SK-N-SH treated with all-trans-retinoic acid at 6 μM for 48 hours (cell line): ENCODE measurements around the gene ERC1.

ENCODE experiments used
- CREB5 ChIP-seq: fragments of 250-450 bp; sonication (Bioruptor Pico); IDR thresholded peaks from 2 replicates; pipeline ENCODE4 v1.5.1; 2020; ENCODE audit warnings: low read depth, mild to moderate bottlenecking, moderate library complexity
- CSDC2 ChIP-seq: fragments of 250-450 bp; sonication (Bioruptor Pico); IDR thresholded peaks from 2 replicates; pipeline ENCODE4 v1.5.0; 2020; ENCODE audit warnings: mild to moderate bottlenecking, moderate library complexity
- GLIS3 ChIP-seq: fragments of 250-450 bp; sonication (Bioruptor Pico); IDR thresholded peaks from 2 replicates; pipeline ENCODE4 v1.5.0; 2020; ENCODE audit warnings: mild to moderate bottlenecking, moderate library complexity
- PATZ1 ChIP-seq: fragments of 250-450 bp; sonication (Bioruptor Pico); IDR thresholded peaks from 2 replicates; pipeline ENCODE4 v1.8.0; 2020; ENCODE audit warnings: mild to moderate bottlenecking, moderate library complexity, borderline replicate concordance
- TSHZ2 ChIP-seq: fragments of 250-450 bp; sonication (Bioruptor Pico); IDR thresholded peaks from 2 replicates; pipeline ENCODE4 v1.5.0; 2020; ENCODE audit warnings: mild to moderate bottlenecking, moderate library complexity
- ZFP3 ChIP-seq: fragments of 250-450 bp; sonication (Bioruptor Pico); IDR thresholded peaks from 2 replicates; pipeline ENCODE4 v1.5.0; 2020; ENCODE audit warnings: mild to moderate bottlenecking, moderate library complexity
- ZNF565 ChIP-seq: fragments of 450-650 bp; formaldehyde crosslinking; conservative IDR thresholded peaks from 2 replicates; pipeline ENCODE4 v1.5.0; 2020; ENCODE audit warnings: low read depth, mild to moderate bottlenecking, moderate library complexity
- ZNF8 ChIP-seq: fragments of 450-650 bp; formaldehyde crosslinking; IDR thresholded peaks from 2 replicates; pipeline ENCODE4 v1.5.0; 2020; ENCODE audit warnings: mild to moderate bottlenecking, moderate library complexity

- TF ChIP-seq CSDC2 (CRISPR knock-in tag) (no peak), ZFP3 (peak; percentile 26; the same call in 1 of the 2 replicates), GLIS3 (CRISPR knock-in tag) (no peak), TSHZ2 (CRISPR knock-in tag) (no peak), ZNF8 (no peak), PATZ1 (CRISPR knock-in tag) (no peak), CREB5 (CRISPR knock-in tag) (no peak), ZNF565 (no peak)
Observed at GRCh38 chr12:1083151-1083888, 92.3 kb downstream of the ERC1 start.
